Keratinocyte (primary cell): Measurements from ENCODE around the gene AKNA. TPM values are rescaled to one million over a fixed set of nuclear protein-coding genes. Genes with fewer than 3 reads are reported as not detected.

Experiments used
- DNase-seq: peaks from one replicate; pipeline ENCODE4 v3.0.0-alpha.2; 2011; ENCODE audit warnings: low read depth, missing footprints, low spot score
- FAIRE-seq: peaks from 2 replicates; lab custom pipeline; 2011; peaks lifted over from hg19 to GRCh38; lab: Jason Lieb, UNC
- H2AFZ ChIP-seq: 2 replicates; pipeline ENCODE4 v1.6.0; 2012; ENCODE audit warnings: low read length, control low read depth, inconsistent platforms; ENCODE audit not compliant: control insufficient read depth
- H3K27ac ChIP-seq: 2 replicates; pipeline ENCODE4 v1.5.1; 2011; ENCODE audit warnings: low read length; ENCODE audit not compliant: control insufficient read depth, insufficient read depth
- H3K27me3 ChIP-seq: 3 replicates; pipeline ENCODE4 v1.6.0; 2011; ENCODE audit warnings: low read length; ENCODE audit not compliant: control insufficient read depth, insufficient read depth; ENCODE audit errors: extremely low read depth
- H3K36me3 ChIP-seq, 2 experiments: 2 replicates in 1 of 2; 3 replicates in 1 of 2; pipeline ENCODE4 v1.5.1; 2011; ENCODE audit warnings: low read length in 2 of 2, mild to moderate bottlenecking in 1 of 2; ENCODE audit not compliant: control insufficient read depth in 2 of 2, insufficient read depth in 2 of 2; ENCODE audit errors: extremely low read depth in 1 of 2
- H3K4me1 ChIP-seq: 3 replicates; pipeline ENCODE4 v1.5.1; 2011; ENCODE audit warnings: low read length; ENCODE audit not compliant: control insufficient read depth, insufficient read depth; ENCODE audit errors: extremely low read depth
- H3K4me2 ChIP-seq: 3 replicates; pipeline ENCODE4 v1.6.0; 2011; ENCODE audit warnings: low read depth, low read length; ENCODE audit not compliant: control insufficient read depth, insufficient read depth; ENCODE audit errors: extremely low read depth
- H3K4me3 ChIP-seq, 3 experiments: fragments of 200-600 bp in 1 of 3; sonication (generic) in 1 of 3; 2 replicates in 2 of 3; 3 replicates in 1 of 3; pipeline ENCODE4 v1.5.1; 2011 to 2016; ENCODE audit warnings: low read length in 3 of 3, mild to moderate bottlenecking in 3 of 3, control low read depth in 2 of 3, inconsistent platforms in 1 of 3, low read depth in 1 of 3, mixed read lengths in 1 of 3, mixed run types in 1 of 3, moderate library complexity in 1 of 3; ENCODE audit not compliant: control insufficient read depth in 2 of 3, insufficient read depth in 2 of 3; ENCODE audit errors: extremely low read depth in 1 of 3
- H3K79me2 ChIP-seq: 2 replicates; pipeline ENCODE4 v1.6.0; 2012; ENCODE audit warnings: low read length; ENCODE audit not compliant: control insufficient read depth, insufficient read depth
- H3K9ac ChIP-seq: 3 replicates; pipeline ENCODE4 v1.6.0; 2011; ENCODE audit warnings: low read length; ENCODE audit not compliant: control insufficient read depth, insufficient read depth; ENCODE audit errors: extremely low read depth
- H3K9me1 ChIP-seq: 3 replicates; pipeline ENCODE4 v1.6.0; 2011; ENCODE audit warnings: low read length; ENCODE audit not compliant: control insufficient read depth, insufficient read depth; ENCODE audit errors: extremely low read depth
- H3K9me3 ChIP-seq: 2 replicates; pipeline ENCODE4 v1.5.1; 2012; ENCODE audit warnings: low read depth, low read length; ENCODE audit not compliant: control insufficient read depth
- H4K20me1 ChIP-seq: 3 replicates; pipeline ENCODE4 v1.6.0; 2011; ENCODE audit warnings: low read length; ENCODE audit not compliant: control insufficient read depth, insufficient read depth; ENCODE audit errors: extremely low read depth
- CTCF ChIP-seq, 3 experiments: IDR thresholded peaks in 1 of 3; conservative IDR thresholded peaks in 1 of 3; optimal IDR thresholded peaks in 1 of 3; 2 replicates in 2 of 3; 3 replicates in 1 of 3; pipeline versions ENCODE3 to v1.5.1; 2011; ENCODE audit warnings: low read length in 3 of 3, mild to moderate bottlenecking in 3 of 3, moderate library complexity in 2 of 3, control low read depth in 1 of 3, inconsistent platforms in 1 of 3; ENCODE audit not compliant: insufficient read depth in 2 of 3; ENCODE audit errors: extremely low read depth in 1 of 3
- EZH2 ChIP-seq: IDR thresholded peaks from one replicate; pipeline ENCODE4 v1.6.1; 2012; ENCODE audit warnings: inconsistent platforms, mild to moderate bottlenecking, low read length, moderate library complexity
- dilution Hi-C: fragments of 300-500 bp; cut with MboI; formaldehyde crosslinking; loops from one replicate; pipeline ENCODE4 v1.7.0; 2020; ENCODE audit warnings: low sequenced_read_pairs; ENCODE audit not compliant: extremely low pct_ligation_motif_present
- polyA plus RNA-seq, 5 experiments: library from polyadenylated mRNA; depleted of rRNA in 3 of 5; stranded (reverse) in 3 of 5; stranded (forward) in 1 of 5; unstranded in 1 of 5; fragments of >200 nt; gene quantifications; 1 replicate in 1 of 5; 2 replicates in 3 of 5; 3 replicates in 1 of 5; pipeline versions ENCODE4 v1.2.1 to v1.2.3, GENCODE V29; 2011 to 2012; ENCODE audit warnings: missing spikeins in 2 of 5, low read depth in 1 of 5, low replicate concordance in 1 of 5

The AKNA gene
- polyA plus RNA-seq, 1 donor (not counting 4 experiments of a cell fraction or from before 2014, with no cell fraction given) = 0.79 TPM

GRCh38 chr9:114414346-114414745 lies 26.6 kb upstream of the AKNA start:
- Histone ChIP-seq H3K9me1 (no peaks in the 10 kb centered on the region), H3K4me1 (peaks cover 20% of the 10 kb centered on the region), H4K20me1 (no peaks in the 10 kb centered on the region), H3K4me2 (no peak overlapping the region), H3K27me3 (no peaks in the 10 kb centered on the region), H3K4me3 (no peak overlapping the region), H3K9ac (no peak overlapping the region), H3K9me3 (no peaks in the 10 kb centered on the region), H2AFZ (no peak overlapping the region), H3K27ac (no peak overlapping the region), H3K36me3 (no peaks in the 10 kb centered on the region), H3K79me2 (no peaks in the 10 kb centered on the region)
- TF ChIP-seq CTCF (optimal IDR thresholded peaks at IDR 0.05 in 1 of 3, IDR thresholded peaks at IDR 0.05 in 1 of 3, conservative IDR thresholded peaks at IDR 0.05 in 1 of 3; ENCODE audit: extremely low read depth in 1 of 3, insufficient read depth in 2 of 3, low read length in 3 of 3) = no peak
- no peak for TF ChIP-seq EZH2
- no peak for DNase-seq
- dilution Hi-C loops = no loop called here
- no peak for FAIRE-seq

- Histone ChIP-seq H3K4me1 (peaks cover 22% of the 10 kb centered on the region), H3K36me3 (no peaks in the 10 kb centered on the region), H3K27ac (no peak overlapping the region), H3K9me3 (no peaks in the 10 kb centered on the region), H3K9ac (no peak overlapping the region), H4K20me1 (no peaks in the 10 kb centered on the region), H3K4me3 (no peak overlapping the region), H3K79me2 (no peaks in the 10 kb centered on the region), H3K4me2 (no peak overlapping the region), H3K9me1 (no peaks in the 10 kb centered on the region), H2AFZ (no peak overlapping the region), H3K27me3 (no peaks in the 10 kb centered on the region)
- no peak for FAIRE-seq
- no peak for DNase-seq
- dilution Hi-C loops = no loop called here
- TF ChIP-seq CTCF (optimal IDR thresholded peaks at IDR 0.05 in 1 of 3, IDR thresholded peaks at IDR 0.05 in 1 of 3, conservative IDR thresholded peaks at IDR 0.05 in 1 of 3; ENCODE audit: extremely low read depth in 1 of 3, insufficient read depth in 2 of 3, low read length in 3 of 3) (no peak), EZH2 (no peak)
Measured at GRCh38 chr9:114413861-114414301, 26.1 kb upstream of the AKNA start.
